ENCODE results near the gene GP5. TPM values are rescaled to one million over a fixed set of nuclear protein-coding genes. Genes with fewer than 3 reads are reported as not detected.
A peak's percentile ranks its signal among the peaks of the same experiment; 100 is the strongest.

GP5 gene
- total RNA-seq, 5 donors from 2014 or later (not counting 1 experiment from before 2014, with no cell fraction given) = 5.1 to 8.4 (median 6.3) TPM

DNA sequence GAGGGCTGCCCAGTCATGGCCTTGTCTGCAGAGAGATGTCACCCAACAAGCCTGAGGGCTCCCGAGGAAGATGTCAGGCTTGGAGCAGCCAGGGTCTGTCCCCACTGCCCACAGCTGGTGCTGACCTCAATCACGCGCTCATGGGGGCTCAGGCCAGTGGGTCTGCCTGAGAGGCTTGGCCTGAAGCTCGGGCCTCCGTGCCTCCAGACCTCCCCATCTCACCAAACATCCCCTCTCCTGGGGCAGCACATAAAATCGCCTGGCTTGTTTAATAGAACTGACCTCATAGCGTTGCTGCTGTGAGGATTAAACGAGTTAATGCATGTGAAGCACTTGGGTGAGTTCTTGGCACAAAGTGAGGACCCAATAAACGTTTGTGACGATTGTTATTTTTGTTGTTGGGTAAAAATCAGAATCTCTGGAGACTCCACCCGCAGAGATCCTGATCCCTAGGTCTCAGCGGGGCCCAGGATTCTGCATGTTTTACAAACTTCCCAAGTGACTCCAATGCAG, 33.0 kb downstream of the GP5 start:
- Mint-ChIP-seq H3K4me3 (no peak overlapping the region), H3K27me3 (peaks cover 30 to 35% of the 10 kb centered on the region in 2 donors), H3K9me3 (no peaks in the 10 kb centered on the region), H3K4me1 (peaks cover 0 to 4% (median 2%) of the 10 kb centered on the region in 3 donors), H3K27ac (no peak overlapping the region), H3K36me3 (no peaks in the 10 kb centered on the region)
- Histone ChIP-seq H3K4me3 (ENCODE audit: control insufficient read depth in 1 of 2, extremely low read depth in 1 of 2, low read length in 1 of 2) (no peak overlapping the region), H3K27me3 (replicated peaks in 1 of 2; ENCODE audit: control insufficient read depth in 2 of 2, extremely low read depth in 1 of 2, insufficient read depth in 2 of 2, low read length in 1 of 2) (peaks cover 2 to 50% of the 10 kb centered on the region in 2 experiments), H3K36me3 (ENCODE audit: control insufficient read depth in 2 of 2, extremely low read depth in 1 of 2, insufficient read depth in 1 of 2, low read length in 1 of 2) (no peaks in the 10 kb centered on the region), H3K27ac (ENCODE audit: low read length) (no peak overlapping the region), H3K9me3 (no peaks in the 10 kb centered on the region), H3K4me1 (ENCODE audit: control insufficient read depth in 1 of 2, extremely low read depth in 1 of 2, insufficient read depth in 2 of 2, low read length in 2 of 2) (no peaks in the 10 kb centered on the region)
- ATAC-seq (replicated peaks in 1 of 4) (no peak), DNase-seq (no peak)
- CTCF ChIA-PET = no interaction called here
- WGBS (ENCODE audit: insufficient coverage) = 81% methylated on average over 8 of the region's 12 CpGs
- POLR2A ChIA-PET = no interaction called here

- H3K4me1 Mint-ChIP-seq = peaks cover 0 to 3% (median 2%) of the 10 kb centered on the region in 3 donors
- no peak overlapping the region for H3K4me3 Mint-ChIP-seq
- H3K27ac Mint-ChIP-seq = no peak overlapping the region
- POLR2A ChIA-PET = no interaction called here
- H3K27me3 Mint-ChIP-seq = peaks cover 27 to 31% of the 10 kb centered on the region in 2 donors
- H3K36me3 ChIP-seq (ENCODE audit: control insufficient read depth in 2 of 2, extremely low read depth in 1 of 2, insufficient read depth in 1 of 2, low read length in 1 of 2) = no peaks in the 10 kb centered on the region
- H3K36me3 Mint-ChIP-seq = no peaks in the 10 kb centered on the region
- H3K4me1 ChIP-seq (ENCODE audit: control insufficient read depth in 1 of 2, extremely low read depth in 1 of 2, insufficient read depth in 2 of 2, low read length in 2 of 2) = no peaks in the 10 kb centered on the region
- WGBS (ENCODE audit: insufficient coverage) = 84% methylated on average over 5 of the region's 6 CpGs
- no peak overlapping the region for H3K27ac ChIP-seq (ENCODE audit: low read length)
- H3K9me3 Mint-ChIP-seq = no peaks in the 10 kb centered on the region
- CTCF ChIA-PET = interaction anchor here in 1 of 2 donors (0.7 kb wide), 1 partner anchor 20 kb away, joined by 3 read pairs; no protein-coding TSS in a partner anchor
- peaks cover 2 to 50% of the 10 kb centered on the region in 2 experiments for H3K27me3 ChIP-seq (replicated peaks in 1 of 2; ENCODE audit: control insufficient read depth in 2 of 2, extremely low read depth in 1 of 2, insufficient read depth in 2 of 2, low read length in 1 of 2)
- no peak for ATAC-seq (replicated peaks in 1 of 4)
- H3K4me3 ChIP-seq (ENCODE audit: control insufficient read depth in 1 of 2, extremely low read depth in 1 of 2, low read length in 1 of 2) = no peak overlapping the region
- DNase-seq = no peak
- H3K9me3 ChIP-seq = no peaks in the 10 kb centered on the region
These were observed 33.5 kb downstream of the GP5 start for GRCh38 chr3:194365526-194365925.

DNA sequence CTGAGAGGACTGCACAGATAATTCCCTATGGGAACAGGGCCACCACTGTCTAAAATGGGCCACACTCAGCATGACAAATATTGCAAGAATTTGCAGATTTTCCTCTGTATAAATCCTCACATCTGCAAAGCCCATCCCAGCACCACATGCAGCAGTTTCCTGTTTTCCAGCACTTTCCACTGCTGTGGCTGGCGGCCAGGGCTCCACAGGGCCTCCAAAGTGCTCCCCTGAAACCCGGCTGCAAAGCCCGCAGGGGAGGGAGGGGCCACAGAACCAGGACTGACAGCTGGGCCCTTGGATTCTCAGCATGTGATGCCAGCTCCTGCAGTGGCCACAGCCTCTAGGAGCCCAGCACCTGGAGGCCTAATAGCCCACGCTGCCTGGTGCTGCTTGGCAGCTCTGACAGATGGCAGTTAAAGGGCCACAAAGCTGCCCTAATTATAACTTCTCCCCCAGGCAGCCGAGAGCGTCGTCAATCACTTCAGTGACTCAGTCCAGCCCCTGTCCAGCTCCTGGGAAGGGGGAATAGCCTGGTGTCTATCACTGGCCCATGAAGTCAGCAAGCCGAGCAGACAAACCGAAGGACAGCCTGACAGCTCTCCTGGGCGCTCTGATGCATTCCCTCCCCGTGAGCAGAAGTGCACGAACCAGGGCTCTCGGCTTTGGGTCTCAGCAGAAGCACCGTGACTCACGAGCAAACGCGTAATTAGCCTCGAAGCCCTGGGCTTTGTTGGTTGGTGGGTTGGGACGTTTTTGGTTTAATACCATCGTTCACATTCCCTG, 34.2 kb downstream of the GP5 start:
- H3K9me3 ChIP-seq = no peaks in the 10 kb centered on the region
- Mint-ChIP-seq H3K27me3 (peaks cover 23 to 27% of the 10 kb centered on the region in 2 donors), H3K27ac (no peak overlapping the region), H3K36me3 (no peaks in the 10 kb centered on the region), H3K4me3 (no peak overlapping the region), H3K9me3 (no peaks in the 10 kb centered on the region), H3K4me1 (peaks cover 0 to under 1% (median 0%) of the 10 kb centered on the region in 3 donors)
- no peaks in the 10 kb centered on the region for H3K4me1 ChIP-seq (ENCODE audit: control insufficient read depth in 1 of 2, extremely low read depth in 1 of 2, insufficient read depth in 2 of 2, low read length in 2 of 2)
- H3K27me3 ChIP-seq (replicated peaks in 1 of 2; ENCODE audit: control insufficient read depth in 2 of 2, extremely low read depth in 1 of 2, insufficient read depth in 2 of 2, low read length in 1 of 2) = peaks cover 0 to 51% of the 10 kb centered on the region in 2 experiments
- DNase-seq (peak in 1 of 35 experiments; percentile 9), ATAC-seq (replicated peaks in 1 of 4) (no peak)
- ChIA-PET CTCF (interaction anchor here in 1 of 2 donors (0.7 kb wide), 1 partner anchor 20 kb away, joined by 3 read pairs; no protein-coding TSS in a partner anchor), POLR2A (no interaction called here)
- 72% methylated on average over 5 of the region's 20 CpGs for WGBS (ENCODE audit: insufficient coverage)
- H3K36me3 ChIP-seq (ENCODE audit: control insufficient read depth in 2 of 2, extremely low read depth in 1 of 2, insufficient read depth in 1 of 2, low read length in 1 of 2) = no peaks in the 10 kb centered on the region
- no peak overlapping the region for H3K4me3 ChIP-seq (ENCODE audit: control insufficient read depth in 1 of 2, extremely low read depth in 1 of 2, low read length in 1 of 2)
- H3K27ac ChIP-seq (ENCODE audit: low read length) = no peak overlapping the region

GRCh38 chr3:194364314-194364651, 34.8 kb downstream of the GP5 start:
- ChIA-PET CTCF (interaction anchor here in 1 of 2 donors (0.6 kb wide), 1 partner anchor 21 kb away, joined by 3 read pairs; no protein-coding TSS in a partner anchor), POLR2A (no interaction called here)
- Mint-ChIP-seq H3K27ac (no peak overlapping the region), H3K9me3 (no peaks in the 10 kb centered on the region), H3K4me1 (no peaks in the 10 kb centered on the region), H3K4me3 (no peak overlapping the region), H3K36me3 (no peaks in the 10 kb centered on the region), H3K27me3 (peaks cover 23 to 25% of the 10 kb centered on the region in 2 donors)
- Histone ChIP-seq H3K27ac (ENCODE audit: low read length) (no peak overlapping the region), H3K27me3 (replicated peaks in 1 of 2; ENCODE audit: control insufficient read depth in 2 of 2, extremely low read depth in 1 of 2, insufficient read depth in 2 of 2, low read length in 1 of 2) (peaks cover 0 to 46% of the 10 kb centered on the region in 2 experiments), H3K4me1 (ENCODE audit: control insufficient read depth in 1 of 2, extremely low read depth in 1 of 2, insufficient read depth in 2 of 2, low read length in 2 of 2) (no peaks in the 10 kb centered on the region), H3K9me3 (no peaks in the 10 kb centered on the region), H3K36me3 (ENCODE audit: control insufficient read depth in 2 of 2, extremely low read depth in 1 of 2, insufficient read depth in 1 of 2, low read length in 1 of 2) (no peaks in the 10 kb centered on the region), H3K4me3 (ENCODE audit: control insufficient read depth in 1 of 2, extremely low read depth in 1 of 2, low read length in 1 of 2) (no peak overlapping the region)
- DNase-seq (no peak), ATAC-seq (replicated peaks in 1 of 4) (no peak)
- 93% methylated on average over 3 of the region's 3 CpGs for WGBS (ENCODE audit: insufficient coverage)

- ATAC-seq (replicated peaks in 1 of 4) = no peak
- WGBS (ENCODE audit: insufficient coverage) = 91% methylated on average over 18 of the region's 18 CpGs
- POLR2A ChIA-PET = interaction anchor here in 1 of 2 donors (0.6 kb wide), 1 partner anchor 11 kb away, joined by 5 read pairs; no protein-coding TSS in a partner anchor
These were observed 38.5 kb downstream of the GP5 start for GRCh38 chr3:194360568-194360967.

DNA sequence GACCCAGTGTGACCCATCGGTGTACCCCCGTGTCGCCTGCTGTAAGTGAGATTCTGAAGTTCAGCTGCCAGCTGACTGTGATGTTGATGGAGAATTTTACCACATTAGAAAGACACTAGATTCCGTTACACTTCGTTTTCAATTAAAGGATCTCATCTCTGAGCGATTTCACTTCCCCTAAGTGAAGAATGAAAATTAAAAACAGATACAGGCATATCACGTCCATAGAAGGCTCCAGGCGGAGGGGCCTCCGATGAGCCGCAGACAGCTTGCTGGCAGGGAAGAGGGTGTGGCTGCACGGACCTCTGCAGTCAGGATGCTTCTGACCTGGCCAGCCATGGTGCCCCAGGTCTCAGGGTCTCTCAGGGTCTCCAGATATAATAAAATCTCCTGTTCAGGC, 41.4 kb downstream of the GP5 start:
- H3K27ac Mint-ChIP-seq = no peak overlapping the region
- Histone ChIP-seq H3K9me3 (no peaks in the 10 kb centered on the region), H3K4me1 (ENCODE audit: control insufficient read depth in 1 of 2, extremely low read depth in 1 of 2, insufficient read depth in 2 of 2, low read length in 2 of 2) (no peaks in the 10 kb centered on the region), H3K36me3 (ENCODE audit: control insufficient read depth in 2 of 2, extremely low read depth in 1 of 2, insufficient read depth in 1 of 2, low read length in 1 of 2) (no peaks in the 10 kb centered on the region), H3K4me3 (ENCODE audit: control insufficient read depth in 1 of 2, extremely low read depth in 1 of 2, low read length in 1 of 2) (no peak overlapping the region), H3K27ac (ENCODE audit: low read length) (no peak overlapping the region), H3K27me3 (replicated peaks in 1 of 2; ENCODE audit: control insufficient read depth in 2 of 2, extremely low read depth in 1 of 2, insufficient read depth in 2 of 2, low read length in 1 of 2) (peaks cover 0 to 30% of the 10 kb centered on the region in 2 experiments)
- ATAC-seq (replicated peaks in 1 of 4) (no peak), DNase-seq (no peak)
- H3K27me3 Mint-ChIP-seq = peaks cover 5 to 6% of the 10 kb centered on the region in 2 donors
- peaks cover 0 to 3% (median 0%) of the 10 kb centered on the region in 3 donors for H3K4me1 Mint-ChIP-seq
- ChIA-PET CTCF (no interaction called here), POLR2A (no interaction called here)
- WGBS (ENCODE audit: insufficient coverage) = 86% methylated on average over 1 of the region's 11 CpGs
- H3K9me3 Mint-ChIP-seq = no peaks in the 10 kb centered on the region
- H3K4me3 Mint-ChIP-seq = no peak overlapping the region
- no peaks in the 10 kb centered on the region for H3K36me3 Mint-ChIP-seq

More at GRCh38 chr3:194360568-194360967, 38.5 kb downstream of the GP5 start:
- Mint-ChIP-seq H3K4me3 (no peak overlapping the region), H3K4me1 (no peaks in the 10 kb centered on the region), H3K27ac (no peak overlapping the region), H3K36me3 (no peaks in the 10 kb centered on the region), H3K27me3 (peaks cover 5 to 7% of the 10 kb centered on the region in 2 donors), H3K9me3 (no peaks in the 10 kb centered on the region)
- Histone ChIP-seq H3K9me3 (no peaks in the 10 kb centered on the region), H3K4me1 (ENCODE audit: control insufficient read depth in 1 of 2, extremely low read depth in 1 of 2, insufficient read depth in 2 of 2, low read length in 2 of 2) (no peaks in the 10 kb centered on the region), H3K4me3 (ENCODE audit: control insufficient read depth in 1 of 2, extremely low read depth in 1 of 2, low read length in 1 of 2) (no peak overlapping the region), H3K27ac (ENCODE audit: low read length) (no peak overlapping the region), H3K27me3 (replicated peaks in 1 of 2; ENCODE audit: control insufficient read depth in 2 of 2, extremely low read depth in 1 of 2, insufficient read depth in 2 of 2, low read length in 1 of 2) (peaks cover 0 to 37% of the 10 kb centered on the region in 2 experiments), H3K36me3 (ENCODE audit: control insufficient read depth in 2 of 2, extremely low read depth in 1 of 2, insufficient read depth in 1 of 2, low read length in 1 of 2) (no peaks in the 10 kb centered on the region)
- CTCF ChIA-PET = interaction anchor here in 1 of 2 donors (0.6 kb wide), 1 partner anchor 43 kb away, joined by 3 read pairs; no protein-coding TSS in a partner anchor
- no peak for DNase-seq
